ENCODE measurements around the gene CD99L2.

The CD99L2 gene

DNA sequence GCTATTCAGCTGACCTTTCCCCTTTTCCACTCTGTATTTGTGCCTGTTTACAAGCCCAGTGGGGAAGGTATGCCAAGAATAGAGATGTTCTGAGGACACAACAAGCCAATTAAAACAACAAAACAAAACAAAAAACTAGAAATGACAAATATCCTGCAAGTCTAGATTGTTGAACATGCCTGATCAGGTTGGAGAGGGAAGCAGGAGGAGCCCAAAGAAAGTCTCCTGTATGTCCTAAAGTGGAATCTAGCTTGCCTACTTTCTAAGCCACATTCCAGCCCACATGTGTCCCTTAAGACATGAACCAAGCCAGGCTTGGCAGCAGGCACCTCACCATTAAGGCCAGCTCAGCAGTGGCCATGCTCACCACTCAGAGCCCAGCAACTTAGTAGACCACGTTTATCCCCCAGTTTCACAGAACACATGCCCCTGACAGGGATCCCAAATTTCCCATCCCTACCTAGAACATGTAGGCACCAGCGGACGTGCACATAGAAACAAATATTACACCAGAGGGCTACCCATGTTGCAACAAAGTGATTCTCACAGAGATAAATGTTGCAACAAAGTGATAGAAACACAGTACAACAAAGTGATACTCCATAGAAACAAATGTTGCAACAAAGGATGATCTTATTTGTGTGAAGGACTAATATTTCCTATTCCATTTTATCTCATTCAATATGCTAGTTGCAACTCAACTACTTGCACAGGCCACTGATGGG is 48.3 kb downstream of the CD99L2 start:
- Histone ChIP-seq H3K9me3 (ENCODE audit: control insufficient read depth, low read length) (peaks cover 3% of the 10 kb centered on the region), H2AFZ (ENCODE audit: low read depth, low read length) (no peak overlapping the region), H4K8ac (ENCODE audit: low read length) (no peak overlapping the region), H3K27me3 (ENCODE audit: control insufficient read depth in 1 of 2, insufficient read depth in 1 of 2, low read length in 2 of 2) (no peaks in the 10 kb centered on the region), H3K79me1 (replicated peaks; ENCODE audit: low read length, poor library complexity, severe bottlenecking) (peaks cover 13% of the 10 kb centered on the region), H2AK5ac (ENCODE audit: low read length, severe bottlenecking) (no peak overlapping the region), H2BK5ac (ENCODE audit: low read depth, low read length, poor library complexity, severe bottlenecking) (no peak overlapping the region), H3K4me2 (ENCODE audit: low read length, poor library complexity, severe bottlenecking) (no peak overlapping the region), H3K18ac (ENCODE audit: low read depth in 1 of 2, low read length in 2 of 2) (no peak overlapping the region), H3K14ac (ENCODE audit: low read length in 2 of 2) (no peak overlapping the region), H2BK15ac (ENCODE audit: low read depth, poor library complexity, severe bottlenecking) (no peak overlapping the region), H2BK120ac (ENCODE audit: low read depth, low read length) (no peak overlapping the region), H3K23ac (ENCODE audit: low read length in 2 of 2) (no peak overlapping the region), H3K36me3 (ENCODE audit: control insufficient read depth in 1 of 2, insufficient read depth in 2 of 2, low read depth in 1 of 2, low read length in 2 of 2) (no peaks in the 10 kb centered on the region), H3K4me3 (ENCODE audit: insufficient read depth in 1 of 2, low read depth in 1 of 2, low read length in 2 of 2) (no peak overlapping the region), H3K4ac (ENCODE audit: low read depth in 1 of 2, low read length in 2 of 2) (no peak overlapping the region), H2BK12ac (ENCODE audit: low read length in 2 of 2) (no peak overlapping the region), H4K91ac (ENCODE audit: low read length) (no peak overlapping the region), H3K27ac (ENCODE audit: low read length, poor library complexity, severe bottlenecking) (no peak overlapping the region), H3K9ac (ENCODE audit: low read length) (no peak overlapping the region), H3K4me1 (ENCODE audit: control insufficient read depth, insufficient read depth, low read depth, low read length) (peaks cover 7% of the 10 kb centered on the region)
- WGBS = 90% methylated on average over 1 of the region's 3 CpGs
- no peak for DNase-seq

GRCh38 chrX:150849486-150849885 is 49.0 kb downstream of the CD99L2 start:
- peaks cover 9% of the 10 kb centered on the region for H3K4me1 ChIP-seq (ENCODE audit: control insufficient read depth, insufficient read depth, low read depth, low read length)
- H2AFZ ChIP-seq (ENCODE audit: low read depth, low read length) = no peak overlapping the region
- H3K4ac ChIP-seq (ENCODE audit: low read depth in 1 of 2, low read length in 2 of 2) = no peak overlapping the region
- no peaks in the 10 kb centered on the region for H3K9me3 ChIP-seq (ENCODE audit: control insufficient read depth, low read length)
- no peak overlapping the region for H2AK5ac ChIP-seq (ENCODE audit: low read length, severe bottlenecking)
- H3K14ac ChIP-seq (ENCODE audit: low read length in 2 of 2) = no peak overlapping the region
- no peak overlapping the region for H2BK12ac ChIP-seq (ENCODE audit: low read length in 2 of 2)
- no peak for DNase-seq
- no CpG with 5 or more reads among the region's 2 CpGs for WGBS
- H2BK15ac ChIP-seq (ENCODE audit: low read depth, poor library complexity, severe bottlenecking) = no peak overlapping the region
- no peak overlapping the region for H3K4me2 ChIP-seq (ENCODE audit: low read length, poor library complexity, severe bottlenecking)
- H3K36me3 ChIP-seq (ENCODE audit: control insufficient read depth in 1 of 2, insufficient read depth in 2 of 2, low read depth in 1 of 2, low read length in 2 of 2) = no peaks in the 10 kb centered on the region
- no peak overlapping the region for H3K27ac ChIP-seq (ENCODE audit: low read length, poor library complexity, severe bottlenecking)
- no peak overlapping the region for H3K18ac ChIP-seq (ENCODE audit: low read depth in 1 of 2, low read length in 2 of 2)
- no peak overlapping the region for H3K23ac ChIP-seq (ENCODE audit: low read length in 2 of 2)
- no peaks in the 10 kb centered on the region for H3K27me3 ChIP-seq (ENCODE audit: control insufficient read depth in 1 of 2, insufficient read depth in 1 of 2, low read length in 2 of 2)
- no peak overlapping the region for H3K9ac ChIP-seq (ENCODE audit: low read length)
- H3K4me3 ChIP-seq (ENCODE audit: insufficient read depth in 1 of 2, low read depth in 1 of 2, low read length in 2 of 2) = no peak overlapping the region
- H4K91ac ChIP-seq (ENCODE audit: low read length) = no peak overlapping the region
- no peak overlapping the region for H4K8ac ChIP-seq (ENCODE audit: low read length)
- H2BK5ac ChIP-seq (ENCODE audit: low read depth, low read length, poor library complexity, severe bottlenecking) = no peak overlapping the region
- no peak overlapping the region for H2BK120ac ChIP-seq (ENCODE audit: low read depth, low read length)
- peaks cover 15% of the 10 kb centered on the region for H3K79me1 ChIP-seq (replicated peaks; ENCODE audit: low read length, poor library complexity, severe bottlenecking)

GRCh38 chrX:150848914-150849365 is 49.5 kb downstream of the CD99L2 start:
- Histone ChIP-seq H3K9me3 (ENCODE audit: control insufficient read depth, low read length) (no peaks in the 10 kb centered on the region), H3K36me3 (ENCODE audit: control insufficient read depth in 1 of 2, insufficient read depth in 2 of 2, low read depth in 1 of 2, low read length in 2 of 2) (no peaks in the 10 kb centered on the region), H3K18ac (ENCODE audit: low read depth in 1 of 2, low read length in 2 of 2) (no peak overlapping the region), H4K8ac (ENCODE audit: low read length) (no peak overlapping the region), H3K27me3 (ENCODE audit: control insufficient read depth in 1 of 2, insufficient read depth in 1 of 2, low read length in 2 of 2) (no peaks in the 10 kb centered on the region), H4K91ac (ENCODE audit: low read length) (no peak overlapping the region), H3K23ac (ENCODE audit: low read length in 2 of 2) (no peak overlapping the region), H2BK15ac (ENCODE audit: low read depth, poor library complexity, severe bottlenecking) (no peak overlapping the region), H3K4me2 (ENCODE audit: low read length, poor library complexity, severe bottlenecking) (no peak overlapping the region), H3K14ac (ENCODE audit: low read length in 2 of 2) (no peak overlapping the region), H3K27ac (ENCODE audit: low read length, poor library complexity, severe bottlenecking) (no peak overlapping the region), H2BK5ac (ENCODE audit: low read depth, low read length, poor library complexity, severe bottlenecking) (no peak overlapping the region), H3K79me1 (replicated peaks; ENCODE audit: low read length, poor library complexity, severe bottlenecking) (peaks cover 12% of the 10 kb centered on the region), H3K4ac (ENCODE audit: low read depth in 1 of 2, low read length in 2 of 2) (no peak overlapping the region), H3K9ac (ENCODE audit: low read length) (no peak overlapping the region), H2AFZ (ENCODE audit: low read depth, low read length) (no peak overlapping the region), H3K4me1 (ENCODE audit: control insufficient read depth, insufficient read depth, low read depth, low read length) (peaks cover 9% of the 10 kb centered on the region), H2BK12ac (ENCODE audit: low read length in 2 of 2) (no peak overlapping the region), H2BK120ac (ENCODE audit: low read depth, low read length) (no peak overlapping the region), H2AK5ac (ENCODE audit: low read length, severe bottlenecking) (no peak overlapping the region), H3K4me3 (ENCODE audit: insufficient read depth in 1 of 2, low read depth in 1 of 2, low read length in 2 of 2) (no peak overlapping the region)
- WGBS = 87% methylated on average over 9 of the region's 9 CpGs
- DNase-seq = no peak

DNA sequence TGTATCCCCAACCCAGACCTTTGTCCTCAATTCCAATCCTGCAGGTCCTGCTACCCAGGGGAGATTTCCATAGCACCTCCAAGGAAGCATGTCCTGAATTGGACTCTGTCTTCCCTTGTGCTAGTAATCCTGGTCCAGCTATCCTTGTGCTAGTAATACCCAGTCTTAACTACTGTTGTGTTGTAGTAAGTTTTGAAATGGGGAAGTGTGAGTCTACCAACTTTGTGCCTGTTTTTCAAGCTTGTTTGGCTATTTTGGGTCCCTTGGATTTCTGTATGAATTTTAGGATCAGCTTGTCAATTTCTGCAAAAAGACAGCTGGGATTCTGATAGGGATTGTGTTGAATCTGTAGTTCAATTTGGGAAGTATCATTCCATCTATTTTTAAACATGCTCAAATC is 51.4 kb downstream of the CD99L2 start:
- H3K4me2 ChIP-seq (ENCODE audit: low read length, poor library complexity, severe bottlenecking) = no peak overlapping the region
- H3K4ac ChIP-seq (ENCODE audit: low read depth in 1 of 2, low read length in 2 of 2) = no peak overlapping the region
- H4K91ac ChIP-seq (ENCODE audit: low read length) = no peak overlapping the region
- no peak overlapping the region for H3K4me3 ChIP-seq (ENCODE audit: insufficient read depth in 1 of 2, low read depth in 1 of 2, low read length in 2 of 2)
- no peak overlapping the region for H2BK15ac ChIP-seq (ENCODE audit: low read depth, poor library complexity, severe bottlenecking)
- DNase-seq = no peak
- no peak overlapping the region for H3K14ac ChIP-seq (ENCODE audit: low read length in 2 of 2)
- H3K27ac ChIP-seq (ENCODE audit: low read length, poor library complexity, severe bottlenecking) = no peak overlapping the region
- H3K27me3 ChIP-seq (ENCODE audit: control insufficient read depth in 1 of 2, insufficient read depth in 1 of 2, low read length in 2 of 2) = no peaks in the 10 kb centered on the region
- H3K9me3 ChIP-seq (ENCODE audit: control insufficient read depth, low read length) = no peaks in the 10 kb centered on the region
- no peaks in the 10 kb centered on the region for H3K36me3 ChIP-seq (ENCODE audit: control insufficient read depth in 1 of 2, insufficient read depth in 2 of 2, low read depth in 1 of 2, low read length in 2 of 2)
- H3K79me1 ChIP-seq (replicated peaks; ENCODE audit: low read length, poor library complexity, severe bottlenecking) = peaks cover 10% of the 10 kb centered on the region
- no peak overlapping the region for H2BK5ac ChIP-seq (ENCODE audit: low read depth, low read length, poor library complexity, severe bottlenecking)
- no peak overlapping the region for H2AFZ ChIP-seq (ENCODE audit: low read depth, low read length)
- peaks cover 9% of the 10 kb centered on the region for H3K4me1 ChIP-seq (ENCODE audit: control insufficient read depth, insufficient read depth, low read depth, low read length)
- H2AK5ac ChIP-seq (ENCODE audit: low read length, severe bottlenecking) = no peak overlapping the region
- H3K23ac ChIP-seq (ENCODE audit: low read length in 2 of 2) = no peak overlapping the region
- no peak overlapping the region for H3K18ac ChIP-seq (ENCODE audit: low read depth in 1 of 2, low read length in 2 of 2)
- H4K8ac ChIP-seq (ENCODE audit: low read length) = no peak overlapping the region
- no peak overlapping the region for H2BK120ac ChIP-seq (ENCODE audit: low read depth, low read length)
- H2BK12ac ChIP-seq (ENCODE audit: low read length in 2 of 2) = no peak overlapping the region
- H3K9ac ChIP-seq (ENCODE audit: low read length) = no peak overlapping the region

Data from mesenchymal stem cell (in vitro differentiated cells and primary cell).